Prostate gland (tissue), 2 donors: ENCODE measurements around the gene FAM13B. TPM values are rescaled to one million over a fixed set of nuclear protein-coding genes. Genes with fewer than 3 reads are reported as not detected.

ENCODE experiments used
- DNase-seq: peaks from one replicate; pipeline ENCODE4 v3.0.0-alpha.2; 2019; ENCODE audit warnings: low spot score
- H3K27ac ChIP-seq, 2 donors: fragments of 200-600 bp; sonication (generic); 2 replicates each; pipeline ENCODE4 v1.5.1; 2017 to 2019
- H3K27me3 ChIP-seq: fragments of 200-600 bp; sonication (generic); replicated peaks from 2 replicates; pipeline ENCODE4 v1.5.1; 2019; ENCODE audit not compliant: insufficient read depth
- H3K36me3 ChIP-seq, 2 donors: fragments of 200-600 bp; sonication (generic); 1 replicate in 1 of 2; 2 replicates in 1 of 2; pipeline versions ENCODE4 v1.5.1 to v1.8.1; 2017 to 2019
- H3K4me1 ChIP-seq: fragments of 200-600 bp; sonication (generic); replicated peaks from 2 replicates; pipeline ENCODE4 v1.5.1; 2019
- H3K4me3 ChIP-seq, 2 donors: fragments of 200-600 bp; sonication (generic); 2 replicates each; pipeline ENCODE4 v1.5.1; 2017 to 2019
- H3K9me3 ChIP-seq: fragments of 200-600 bp; sonication (generic); 2 replicates; pipeline ENCODE4 v1.5.1; 2017
- CTCF ChIP-seq, 4 experiments: fragments of 200-600 bp in 2 of 4; fragments of 450-650 bp in 2 of 4; sonication (generic) in 2 of 4; IDR thresholded peaks; 1 replicate in 3 of 4; 2 replicates in 1 of 4; pipeline ENCODE4 v1.5.1; 2016 to 2019; ENCODE audit warnings: antibody characterized with exemption in 4 of 4, mild to moderate bottlenecking in 2 of 4, moderate library complexity in 2 of 4
- POLR2A ChIP-seq: fragments of 450-650 bp; IDR thresholded peaks from one replicate; pipeline ENCODE4 v1.6.1; 2016; ENCODE audit warnings: antibody characterized with exemption, mild to moderate bottlenecking
- POLR2AphosphoS5 ChIP-seq: sonication (generic); formaldehyde crosslinking; IDR thresholded peaks from one replicate; pipeline ENCODE4 v1.6.1; 2017; ENCODE audit warnings: antibody characterized with exemption
- WGBS: methylation state at CpG from one replicate; pipeline ENCODE4 v1.1.5; 2018; 5-methylcytosine and 5-hydroxymethylcytosine counted together
- intact Hi-C: fragments of 100-400 bp; cut with DNase I; formaldehyde crosslinking; loops from one replicate; pipeline ENCODE4 v1.14.2; 2022
- total RNA-seq, 2 donors: library from RNA; depleted of rRNA; stranded (reverse); fragments of >200 nt; gene quantifications; one replicate each; pipeline ENCODE4 v1.1.0, GENCODE V29; 2016

The FAM13B gene
- total RNA-seq, 2 donors from 2014 or later: 34.4 to 107 TPM

GRCh38 chr5:137902408-137903133 lies 130.3 kb downstream of the FAM13B start:
- H3K4me3 ChIP-seq: no peak overlapping the region
- intact Hi-C loops: no loop called here
- H3K36me3 ChIP-seq: no peaks in the 10 kb centered on the region
- no peaks in the 10 kb centered on the region for H3K4me1 ChIP-seq
- H3K27ac ChIP-seq: no peak overlapping the region
- DNase-seq: no peak
- 97% methylated on average over 1 of the region's 1 CpG for WGBS
- TF ChIP-seq POLR2AphosphoS5: no peak
- TF ChIP-seq CTCF (IDR thresholded peaks at IDR 0.05): no peak
- no peak for TF ChIP-seq POLR2A
- H3K27me3 ChIP-seq: no peaks in the 10 kb centered on the region
- H3K9me3 ChIP-seq: no peaks in the 10 kb centered on the region

GRCh38 chr5:137901011-137901817 lies 131.7 kb downstream of the FAM13B start:
- WGBS: 59% methylated on average over 5 of the region's 5 CpGs
- no peaks in the 10 kb centered on the region for H3K36me3 ChIP-seq
- intact Hi-C loops: no loop called here
- no peak for DNase-seq
- no peaks in the 10 kb centered on the region for H3K4me1 ChIP-seq
- H3K27me3 ChIP-seq: no peaks in the 10 kb centered on the region
- no peaks in the 10 kb centered on the region for H3K9me3 ChIP-seq
- no peak overlapping the region for H3K27ac ChIP-seq
- no peak overlapping the region for H3K4me3 ChIP-seq
- TF ChIP-seq POLR2A (no peak), CTCF (IDR thresholded peaks at IDR 0.05) (no peak), POLR2AphosphoS5 (no peak)

GRCh38 chr5:137899493-137899892 lies 133.4 kb downstream of the FAM13B start:
- WGBS: 91% methylated on average over 3 of the region's 3 CpGs
- H3K4me3 ChIP-seq: no peak overlapping the region
- no peak for TF ChIP-seq CTCF (IDR thresholded peaks at IDR 0.05)
- TF ChIP-seq POLR2A: no peak
- TF ChIP-seq POLR2AphosphoS5: no peak
- H3K36me3 ChIP-seq: no peaks in the 10 kb centered on the region
- H3K27me3 ChIP-seq: no peaks in the 10 kb centered on the region
- no peaks in the 10 kb centered on the region for H3K9me3 ChIP-seq
- H3K4me1 ChIP-seq: no peaks in the 10 kb centered on the region
- no peak for DNase-seq
- H3K27ac ChIP-seq: no peak overlapping the region
- intact Hi-C loops: no loop called here

- Histone ChIP-seq H3K27me3 (no peaks in the 10 kb centered on the region), H3K9me3 (no peaks in the 10 kb centered on the region), H3K4me3 (no peak overlapping the region), H3K36me3 (no peaks in the 10 kb centered on the region), H3K4me1 (no peaks in the 10 kb centered on the region), H3K27ac (no peak overlapping the region)
- intact Hi-C loops: no loop called here
- WGBS: 92% methylated on average over 3 of the region's 3 CpGs
- DNase-seq: no peak
- TF ChIP-seq POLR2A: no peak
- no peak for TF ChIP-seq CTCF (IDR thresholded peaks at IDR 0.05)
- no peak for TF ChIP-seq POLR2AphosphoS5
Measured at GRCh38 chr5:137896560-137896959, 136.3 kb downstream of the FAM13B start.
